Adrenal gland (tissue), 12 donors: ENCODE results near the gene CCR3. TPM values are rescaled to one million over a fixed set of nuclear protein-coding genes. Genes with fewer than 3 reads are reported as not detected.

Source experiments
- DNase-seq, 7 donors: peaks; one replicate each; pipeline ENCODE4 v3.0.0-alpha.2; 2019 to 2020
- H3K27ac ChIP-seq, 5 donors: fragments of 200-600 bp; sonication (generic) in 4 of 5; 1 replicate in 3 of 5; 2 replicates in 2 of 5; pipeline versions ENCODE4 v1.5.1 to v1.8.0; 2016 to 2020; ENCODE audit warnings: mild to moderate bottlenecking in 1 of 5
- H3K27me3 ChIP-seq: fragments of 200-600 bp; 2 replicates; pipeline ENCODE4 v1.8.0; 2021
- H3K36me3 ChIP-seq, 2 donors: fragments of 200-600 bp; replicated peaks in 1 of 2; 1 replicate in 1 of 2; 2 replicates in 1 of 2; pipeline versions ENCODE4 v1.5.1 to v1.8.0; 2018 to 2022
- H3K4me1 ChIP-seq, 2 donors: fragments of 200-600 bp; replicated peaks in 1 of 2; 1 replicate in 1 of 2; 2 replicates in 1 of 2; pipeline versions ENCODE4 v1.5.1 to v1.8.0; 2018 to 2021
- H3K4me3 ChIP-seq, 4 donors: fragments of 200-600 bp; sonication (generic) in 3 of 4; one replicate each; pipeline ENCODE4 v1.5.1; 2016 to 2018
- H3K9me3 ChIP-seq, 3 donors: fragments of 200-600 bp; sonication (generic) in 1 of 3; replicated peaks in 1 of 3; 1 replicate in 2 of 3; 2 replicates in 1 of 3; pipeline versions ENCODE4 v1.5.1 to v1.8.0; 2016 to 2021
- CTCF ChIP-seq, 6 experiments: fragments of 450-650 bp in 4 of 6; fragments of 200-600 bp in 2 of 6; sonication (generic) in 1 of 6; IDR thresholded peaks; 1 replicate in 5 of 6; 2 replicates in 1 of 6; pipeline versions ENCODE4 v1.5.1 to v1.8.0; 2016 to 2021; ENCODE audit warnings: antibody characterized with exemption in 6 of 6, mild to moderate bottlenecking in 2 of 6, moderate library complexity in 1 of 6
- POLR2A ChIP-seq, 2 donors: fragments of 450-650 bp; IDR thresholded peaks; one replicate each; pipeline ENCODE4 v1.6.1; 2017; ENCODE audit warnings: antibody characterized with exemption in 2 of 2, mild to moderate bottlenecking in 2 of 2, moderate library complexity in 1 of 2
- WGBS, 4 donors: extraction: QIAGEN DNeasy Blood & Tissue Kit in 2 of 4; methylation state at CpG; one replicate each; pipeline versions ENCODE4 v1.1.5 to v1.1.7; 2013 to 2017; 5-methylcytosine and 5-hydroxymethylcytosine counted together
- intact Hi-C, 2 donors: fragments of 100-400 bp; cut with DNase I; formaldehyde crosslinking; loops; one replicate each; pipeline versions ENCODE4 v1.14.1 to v1.15.0; 2022 to 2023
- polyA plus RNA-seq, 3 donors: library from polyadenylated mRNA; stranded (reverse); fragments of 200-250 nt in 2 of 3; fragments of 350-450 nt in 1 of 3; fragmentation: Illumina TruSeq in 1 of 3; extraction: RNeasy Lipid Tissue Mini Kit (QIAGEN cat#74804) in 1 of 3; gene quantifications; one replicate each; pipeline ENCODE4 v1.2.3, GENCODE V29; 2013 to 2014
- total RNA-seq, 9 donors: library from RNA; depleted of rRNA in 4 of 9; stranded (reverse); fragments of >200 nt in 4 of 9; fragments of 120-200 nt in 1 of 9; fragmentation: NEBNext Ultra II Directional in 1 of 9; extraction: Animal tissue kit (Norgen Biotek cat#: 25700) in 1 of 9; gene quantifications; one replicate each; pipeline versions ENCODE4 v1.1.0 to v1.2.4, GENCODE V29; 2013 to 2023
- donor health status: healthy with polysubstance abuse.
- donor health status: Bipolar disorder and iron deficiency.
- donor health status: DM: yes; HTN: yes; CAD: no.
- donor health status: DM: no; HTN: no; CAD: no.
- donor health status: DM: no; HTN: no; CAD: no.
- donor health status: DM: yes; HTN: yes; CAD: no.

The CCR3 gene
- total and polyA plus RNA-seq, 12 donors: 0.07 TPM; not detected in 11

- Histone ChIP-seq H3K4me1 (no peaks in the 10 kb centered on the region), H3K4me3 (no peak overlapping the region), H3K36me3 (no peaks in the 10 kb centered on the region), H3K27me3 (peaks cover 5% of the 10 kb centered on the region), H3K9me3 (no peaks in the 10 kb centered on the region), H3K27ac (no peak overlapping the region)
- DNase-seq: peak; percentile 19 to 64 (median 53)
- WGBS, 4 donors: 68 to 76% (median 75%) methylated on average over 1 of the region's 1 CpG
- TF ChIP-seq POLR2A (IDR thresholded peaks at IDR 0.05): no peak
- no peak for TF ChIP-seq CTCF (IDR thresholded peaks at IDR 0.05)
- intact Hi-C loops: no loop called here
Observed at GRCh38 chr3:46312991-46313390, 70.7 kb downstream of the CCR3 start.

- TF ChIP-seq POLR2A (IDR thresholded peaks at IDR 0.05) (no peak), CTCF (IDR thresholded peaks at IDR 0.05) (no peak)
- no peak overlapping the region for H3K27ac ChIP-seq
- no peaks in the 10 kb centered on the region for H3K9me3 ChIP-seq
- no peak for DNase-seq
- H3K27me3 ChIP-seq: no peaks in the 10 kb centered on the region
- H3K4me3 ChIP-seq: no peak overlapping the region
- no peaks in the 10 kb centered on the region for H3K36me3 ChIP-seq
- H3K4me1 ChIP-seq: no peaks in the 10 kb centered on the region
- intact Hi-C loops: no loop called here
Observed at GRCh38 chr3:46314517-46314916, 72.3 kb downstream of the CCR3 start.

- no peak for TF ChIP-seq CTCF (IDR thresholded peaks at IDR 0.05)
- TF ChIP-seq POLR2A (IDR thresholded peaks at IDR 0.05): no peak
- Histone ChIP-seq H3K9me3 (no peaks in the 10 kb centered on the region), H3K27me3 (no peaks in the 10 kb centered on the region), H3K4me1 (no peaks in the 10 kb centered on the region), H3K4me3 (no peak overlapping the region), H3K36me3 (no peaks in the 10 kb centered on the region), H3K27ac (no peak overlapping the region)
- DNase-seq: no peak
- intact Hi-C loops: no loop called here
Observed at GRCh38 chr3:46316206-46316605, 73.9 kb downstream of the CCR3 start.

Other genes starting within 250 kb of the CCR3 start
- gene FYCO1, start 246.6 kb upstream of the CCR3 start, total RNA-seq: 10 to 100 TPM; 12.3 to 74.3 (median 38.0) TPM
- gene FYCO1, start 246.6 kb upstream of the CCR3 start, polyA plus RNA-seq: 10 to 100 TPM; 13.3 to 24.3 (median 20.2) TPM
- under 1 TPM in 5 of 9 donors, not detected in 4; under 0.01 to 0.18 (median 0.13) TPM for gene XCR1, start 215.0 kb upstream of the CCR3 start, total RNA-seq
- gene XCR1, start 215.0 kb upstream of the CCR3 start, polyA plus RNA-seq: under 1 TPM in 2 of 3 donors, not detected in 1; 0.08 to 0.13 TPM
- 10 to 100 TPM in 6 of 9 donors, 1 to 10 TPM in 3; 1.7 to 41.9 (median 20.0) TPM for gene CCR1, start 34.1 kb upstream of the CCR3 start, total RNA-seq
- gene CCR1, start 34.1 kb upstream of the CCR3 start, polyA plus RNA-seq: 1 to 10 TPM; 5.5 to 8.5 (median 6.7) TPM
- 1 to 10 TPM in 4 of 9 donors, under 1 TPM in 5; 0.30 to 5.6 (median 0.83) TPM for gene CCR2, start 111.7 kb downstream of the CCR3 start, total RNA-seq
- gene CCR2, start 111.7 kb downstream of the CCR3 start, polyA plus RNA-seq: 1 to 10 TPM in 1 of 3 donors, under 1 TPM in 2; 0.57 to 1.6 (median 0.64) TPM
- gene CCR5, start 128.5 kb downstream of the CCR3 start, total RNA-seq: 1 to 10 TPM in 3 of 9 donors, under 1 TPM in 6; 0.06 to 3.7 (median 0.54) TPM
- 1 to 10 TPM in 2 of 3 donors, under 1 TPM in 1; 0.91 to 2.5 (median 1.6) TPM for gene CCR5, start 128.5 kb downstream of the CCR3 start, polyA plus RNA-seq
- 1 to 10 TPM in 8 of 9 donors, under 1 TPM in 1; 0.60 to 2.5 (median 1.9) TPM for gene CCRL2, start 164.8 kb downstream of the CCR3 start, total RNA-seq
- 1 to 10 TPM; 1.1 to 6.8 (median 1.8) TPM for gene CCRL2, start 164.8 kb downstream of the CCR3 start, polyA plus RNA-seq
- gene LTF, start 222.4 kb downstream of the CCR3 start, total RNA-seq: 1 to 10 TPM in 6 of 9 donors, under 1 TPM in 3; 0.50 to 3.7 (median 1.8) TPM
- 1 to 10 TPM in 1 of 3 donors, under 1 TPM in 2; 0.55 to 1.4 (median 0.94) TPM for gene LTF, start 222.4 kb downstream of the CCR3 start, polyA plus RNA-seq